Activated CD4-positive, alpha-beta memory T cell treated with anti-CD3 and anti-CD28 coated beads for 36 hours (primary cell): ENCODE measurements around the gene GPR4. TPM values are rescaled to one million over a fixed set of nuclear protein-coding genes. Genes with fewer than 3 reads are reported as not detected.

Experiments
- microRNA-seq: library from miRNA; unstranded; fragments of <30 nt; microRNA quantifications from one replicate; pipeline ENCODE4 v1.2.0, GENCODE V29; 2022; ENCODE audit warnings: borderline number of aligned reads, borderline microRNAs expressed, borderline replicate concordance
- total RNA-seq, 2 experiments: library from RNA; stranded (reverse); gene quantifications; one replicate each; pipeline ENCODE4 v1.2.3, GENCODE V29; 2021

The GPR4 gene
- total RNA-seq, 2 experiments from 2014 or later = not detected

Small RNA genes lying within 50 kb of the gene (microRNA-seq; reads per million reads assigned to microRNA genes)
- 802 reads per million, percentile 84 among the genes with 10 or more reads in this experiment for gene MIR330

Other genes starting within 250 kb of the GPR4 start
- 10 to 100 TPM; 27.2 to 27.4 TPM for gene ERCC2, start 231.6 kb downstream of the GPR4 start, total RNA-seq
- 1 to 10 TPM; 8.1 to 9.2 TPM for gene PPP1R13L, start 197.1 kb downstream of the GPR4 start, total RNA-seq
- 10 to 100 TPM; 11.1 to 12.6 TPM for gene POLR1G, start 195.6 kb downstream of the GPR4 start, total RNA-seq
- 10 to 100 TPM; 59.4 to 59.7 TPM for gene ERCC1, start 178.3 kb downstream of the GPR4 start, total RNA-seq
- 1 to 10 TPM; 3.7 to 5.9 TPM for gene FOSB, start 134.2 kb downstream of the GPR4 start, total RNA-seq
- gene RTN2, start 105.2 kb downstream of the GPR4 start, total RNA-seq = 1 to 10 TPM; 1.5 to 2.2 TPM
- gene PPM1N, start 103.8 kb downstream of the GPR4 start, total RNA-seq = 1 to 10 TPM; 3.5 to 3.6 TPM
- gene VASP, start 94.7 kb downstream of the GPR4 start, total RNA-seq = 100 to 1,000 TPM; 167 to 174 TPM
- 10 to 100 TPM; 10.8 to 11.0 TPM for gene OPA3, start 17.4 kb downstream of the GPR4 start, total RNA-seq
- 100 to 1,000 TPM; 159 to 183 TPM for gene EML2, start 37.2 kb upstream of the GPR4 start, total RNA-seq
- 1 to 10 TPM; 6.6 to 8.3 TPM for gene GIPR, start 66.0 kb upstream of the GPR4 start, total RNA-seq
- 100 to 1,000 TPM; 789 TPM for gene SNRPD2, start 89.7 kb upstream of the GPR4 start, total RNA-seq
- 10 to 100 TPM; 13.8 to 16.8 TPM for gene QPCTL, start 90.5 kb upstream of the GPR4 start, total RNA-seq
- 10 to 100 TPM; 26.1 to 29.4 TPM for gene FBXO46, start 128.7 kb upstream of the GPR4 start, total RNA-seq
- gene MEIOSIN, start 131.2 kb upstream of the GPR4 start, total RNA-seq = not detected
- 1 to 10 TPM; 2.3 to 2.4 TPM for gene SIX5, start 167.0 kb upstream of the GPR4 start, total RNA-seq
- 10 to 100 TPM; 10.7 to 11.0 TPM for gene DMPK, start 180.3 kb upstream of the GPR4 start, total RNA-seq
- 10 to 100 TPM; 43.1 to 45.8 TPM for gene DMWD, start 190.6 kb upstream of the GPR4 start, total RNA-seq
- gene RSPH6A, start 213.1 kb upstream of the GPR4 start, total RNA-seq = under 1 TPM; 0.12 to 0.19 TPM